Stimulated activated CD4-positive, alpha-beta T cell treated with anti-CD3 and anti-CD28 coated beads, Interleukin-2, amount 100 ng/mL, for 48 hours (primary cell): ENCODE results near the gene NXN.
"Not testable (repeated sequence)": the region's sequence is repeated elsewhere in the genome, so short reads cannot be mapped to it uniquely, and the experiment has no call there.

ENCODE experiments used
- DNase-seq, 2 donors: peaks; one replicate each; pipeline ENCODE4 v3.0.0-alpha.2; 2020

NXN gene

GRCh38 chr17:978103-979093 is 1.2 kb downstream of the NXN start:
- DNase-seq: no peak

- no peak for DNase-seq
Measured at GRCh38 chr17:977166-977565, 2.4 kb downstream of the NXN start.

- DNase-seq: no peak
Measured at GRCh38 chr17:976312-976711, 3.3 kb downstream of the NXN start.

- DNase-seq: no peak
Measured at GRCh38 chr17:975371-975915, 4.1 kb downstream of the NXN start.

- not testable (repeated sequence) for DNase-seq
Measured at GRCh38 chr17:974778-975177, 4.8 kb downstream of the NXN start.

GRCh38 chr17:973053-973452 is 6.5 kb downstream of the NXN start:
- no peak for DNase-seq

GRCh38 chr17:971861-972260 is 7.7 kb downstream of the NXN start:
- not testable (repeated sequence) for DNase-seq

- no peak for DNase-seq
Measured at GRCh38 chr17:970364-970763, 9.2 kb downstream of the NXN start.

GRCh38 chr17:969811-970355 is 9.7 kb downstream of the NXN start:
- DNase-seq: no peak

- no peak for DNase-seq
Measured at GRCh38 chr17:968812-969730, 10.5 kb downstream of the NXN start.

- DNase-seq: no peak
Measured at GRCh38 chr17:967122-967521, 12.5 kb downstream of the NXN start.

- DNase-seq: no peak
Measured at GRCh38 chr17:965311-965989, 14.1 kb downstream of the NXN start.

- no peak for DNase-seq
Measured at GRCh38 chr17:964876-965275, 14.7 kb downstream of the NXN start.

- DNase-seq: no peak
Measured at GRCh38 chr17:962670-963069, 16.9 kb downstream of the NXN start.

GRCh38 chr17:962166-962565 is 17.4 kb downstream of the NXN start:
- DNase-seq: no peak

- DNase-seq: no peak
Measured at GRCh38 chr17:958712-959451, 20.7 kb downstream of the NXN start.

GRCh38 chr17:957856-958421 is 21.6 kb downstream of the NXN start:
- no peak for DNase-seq

GRCh38 chr17:956905-957304 is 22.7 kb downstream of the NXN start:
- DNase-seq: no peak

GRCh38 chr17:954431-955164 is 25.0 kb downstream of the NXN start:
- DNase-seq: no peak

GRCh38 chr17:953767-954166 is 25.8 kb downstream of the NXN start:
- DNase-seq: no peak

GRCh38 chr17:952592-952991 is 27.0 kb downstream of the NXN start:
- DNase-seq: not testable (repeated sequence)
